Mesodermal cell (in vitro differentiated cells): ENCODE results near the gene KRTAP4-6.
A peak's percentile ranks its signal among the peaks of the same experiment; 100 is the strongest.
"Not testable (repeated sequence)": the region's sequence is repeated elsewhere in the genome, so short reads cannot be mapped to it uniquely, and the experiment has no call there.

ENCODE experiments used
- H3K27ac ChIP-seq: 2 replicates; pipeline ENCODE4 v1.7.0; 2013; ENCODE audit warnings: mild to moderate bottlenecking, low read depth, low read length, moderate library complexity; ENCODE audit not compliant: severe bottlenecking
- H3K36me3 ChIP-seq: 2 replicates; pipeline ENCODE4 v1.7.1; 2013; ENCODE audit warnings: mild to moderate bottlenecking, low read length, moderate library complexity; ENCODE audit not compliant: control insufficient read depth, insufficient read depth
- H3K4me1 ChIP-seq: one replicate; pipeline ENCODE4 v1.7.1; 2013; ENCODE audit warnings: mild to moderate bottlenecking, low read length; ENCODE audit not compliant: insufficient read depth, control insufficient read depth, poor library complexity, severe bottlenecking
- H3K4me3 ChIP-seq: 2 replicates; pipeline ENCODE4 v1.7.0; 2013; ENCODE audit warnings: low read length, control low read depth, mild to moderate bottlenecking; ENCODE audit not compliant: insufficient read depth, poor library complexity, severe bottlenecking; ENCODE audit errors: extremely low read depth
- H3K9me3 ChIP-seq: 2 replicates; pipeline ENCODE4 v1.7.1; 2013; ENCODE audit warnings: mild to moderate bottlenecking, low read length, moderate library complexity; ENCODE audit not compliant: control insufficient read depth
- WGBS, 2 experiments: methylation state at CpG; one replicate each; pipeline ENCODE4 v1.1.5; 2013; ENCODE audit warnings: missing lambda C conversion rate in 2 of 2; ENCODE audit not compliant: insufficient coverage in 2 of 2; 5-methylcytosine and 5-hydroxymethylcytosine counted together

The KRTAP4-6 gene

GRCh38 chr17:41168121-41168520 lies 27.8 kb upstream of the KRTAP4-6 start, which contains the start of gene KRTAP4-3:
Gene KRTAP4-3 (minus strand): TSS chr17:41168221. CDS start chr17:41168172, 49 bp downstream.
- 17% methylated on average over 1 of the region's 1 CpG; no CpG with 5 or more reads in 1 of the 2 experiments for WGBS, 2 experiments
- Histone ChIP-seq H3K4me1 (no peaks in the 10 kb centered on the region), H3K9me3 (no peaks in the 10 kb centered on the region), H3K27ac (no peak within 1 kb of the TSS), H3K36me3 (no peaks in the 10 kb centered on the region), H3K4me3 (no peak within 1 kb of the TSS)

GRCh38 chr17:41167561-41167960 lies 27.2 kb upstream of the KRTAP4-6 start:
- 69 to 91% methylated on average over 5 to 7 of the region's 7 CpGs for WGBS, 2 experiments
- H3K27ac ChIP-seq, result no peak overlapping the region
- H3K4me1 ChIP-seq, result no peaks in the 10 kb centered on the region
- no peaks in the 10 kb centered on the region for H3K36me3 ChIP-seq
- H3K9me3 ChIP-seq, result no peaks in the 10 kb centered on the region
- H3K4me3 ChIP-seq, result no peak overlapping the region

DNA sequence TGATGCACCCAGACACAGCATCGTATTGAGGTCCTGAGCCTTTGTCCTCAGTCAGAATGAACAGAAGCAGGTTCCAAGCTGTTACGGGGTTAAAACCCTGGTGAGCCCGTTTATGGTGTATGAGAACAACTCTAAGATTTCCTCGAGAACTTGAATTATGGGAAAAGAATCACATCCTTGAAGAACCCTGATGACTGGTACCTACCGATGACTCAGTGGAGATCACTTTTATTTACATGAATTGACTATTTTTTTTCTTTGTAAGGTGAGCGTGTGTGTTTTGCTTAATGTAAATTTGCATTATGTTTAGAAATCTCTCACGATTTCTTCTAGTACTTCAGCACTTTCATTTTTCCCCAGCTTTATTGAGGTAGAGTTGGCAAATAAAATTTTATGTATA lies 23.5 kb upstream of the KRTAP4-6 start:
- no peaks in the 10 kb centered on the region for H3K4me1 ChIP-seq
- no peaks in the 10 kb centered on the region for H3K36me3 ChIP-seq
- H3K9me3 ChIP-seq, result no peaks in the 10 kb centered on the region
- H3K4me3 ChIP-seq, result no peak overlapping the region
- WGBS, 2 experiments, result 81 to 90% methylated on average over 4 to 5 of the region's 7 CpGs
- H3K27ac ChIP-seq, result no peak overlapping the region

DNA sequence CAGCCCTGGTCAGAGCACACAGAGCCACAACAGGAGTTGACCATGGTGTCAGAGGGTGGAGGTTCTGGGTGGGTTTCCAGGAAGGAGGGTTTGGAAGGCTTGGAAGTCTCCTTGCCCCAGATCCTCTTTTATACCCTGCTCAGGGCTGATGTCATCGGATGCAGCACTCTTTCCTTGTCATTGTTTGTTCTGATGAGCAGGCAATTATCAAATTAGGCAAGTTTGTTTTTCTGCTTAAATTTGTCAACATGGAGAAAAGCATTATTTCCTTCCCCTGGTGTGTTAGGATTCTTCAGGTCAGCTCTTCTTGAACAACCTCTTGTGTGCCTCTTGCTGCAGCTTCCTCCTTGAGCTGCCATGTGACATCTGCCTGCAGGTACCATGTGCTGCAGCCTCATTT lies 20.3 kb upstream of the KRTAP4-6 start, which contains the start of gene KRTAP4-4:
KRTAP4-4 (minus strand) TSS at position 101 of the 400 bp plus-strand sequence; CDS start at position 44, 57 bp downstream.
- no peak within 1 kb of the TSS for H3K27ac ChIP-seq
- no peaks in the 10 kb centered on the region for H3K4me1 ChIP-seq
- no peaks in the 10 kb centered on the region for H3K9me3 ChIP-seq
- 100% methylated on average over 1 of the region's 1 CpG; no CpG with 5 or more reads in 1 of the 2 experiments for WGBS, 2 experiments
- no peaks in the 10 kb centered on the region for H3K36me3 ChIP-seq
- H3K4me3 ChIP-seq, result no peak within 1 kb of the TSS

DNA sequence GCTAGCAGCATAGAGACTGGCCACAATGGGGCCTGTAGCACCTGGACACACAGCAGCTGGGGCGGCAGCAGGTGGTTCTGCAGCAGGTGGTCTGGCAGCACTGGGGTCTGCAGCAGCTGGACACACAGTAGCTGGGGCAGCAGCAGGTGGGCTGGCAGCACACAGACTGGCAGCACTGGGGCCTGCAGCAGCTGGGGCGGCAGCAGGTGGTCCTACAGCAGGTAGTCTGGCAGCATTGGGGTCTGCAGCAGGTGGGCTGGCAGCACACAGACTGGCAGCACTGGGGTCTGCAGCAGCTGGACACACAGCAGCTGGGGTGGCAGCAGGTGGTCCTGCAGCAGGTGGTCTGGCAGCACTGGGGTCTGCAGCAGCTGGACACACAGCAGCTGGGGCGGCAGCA lies 19.8 kb upstream of the KRTAP4-6 start:
- H3K36me3 ChIP-seq, H3K27ac ChIP-seq: not testable (repeated sequence)
- WGBS, 2 experiments, result 82 to 85% methylated on average over 1 to 2 of the region's 3 CpGs

GRCh38 chr17:41153856-41154255 lies 13.5 kb upstream of the KRTAP4-6 start:
- no peaks in the 10 kb centered on the region for H3K36me3 ChIP-seq
- no peaks in the 10 kb centered on the region for H3K9me3 ChIP-seq
- peak overlapping the region; percentile 43 for H3K27ac ChIP-seq
- H3K4me1 ChIP-seq, result no peaks in the 10 kb centered on the region
- H3K4me3 ChIP-seq, result no peak overlapping the region
- 67 to 80% methylated on average over 1 of the region's 2 CpGs for WGBS, 2 experiments

More for the DNA sequence above, 19.8 kb upstream of the KRTAP4-6 start:
- H3K4me1 ChIP-seq, H3K9me3 ChIP-seq, H3K4me3 ChIP-seq: not testable (repeated sequence)

GRCh38 chr17:41151525-41151924 lies 11.2 kb upstream of the KRTAP4-6 start:
- H3K27ac ChIP-seq, result no peak overlapping the region
- WGBS, 2 experiments, result no CpG with 5 or more reads among the region's 2 CpGs
- no peaks in the 10 kb centered on the region for H3K9me3 ChIP-seq
- H3K36me3 ChIP-seq, result no peaks in the 10 kb centered on the region
- H3K4me1 ChIP-seq, result no peaks in the 10 kb centered on the region
- H3K4me3 ChIP-seq, result no peak overlapping the region

DNA sequence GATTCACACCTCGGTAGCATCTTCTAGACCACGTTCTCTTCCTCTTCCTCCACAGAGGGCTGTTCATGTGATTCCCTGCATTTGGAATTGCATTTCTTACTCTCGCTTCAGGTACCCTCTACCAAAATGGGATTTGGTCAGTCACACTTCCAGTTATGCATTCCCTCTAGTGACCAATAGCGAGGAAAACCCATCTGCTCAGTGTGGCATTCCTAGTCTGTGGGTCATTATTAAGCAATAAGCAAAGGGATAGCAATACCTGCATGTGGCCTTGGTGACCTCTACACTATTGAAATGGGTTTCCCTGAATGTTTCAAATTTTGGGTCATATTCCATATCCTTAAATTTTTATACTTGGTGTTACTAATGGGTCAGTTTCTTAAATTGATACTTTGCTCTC lies 9.7 kb upstream of the KRTAP4-6 start:
- Histone ChIP-seq H3K4me1 (no peaks in the 10 kb centered on the region), H3K4me3 (no peak overlapping the region), H3K9me3 (no peaks in the 10 kb centered on the region), H3K36me3 (no peaks in the 10 kb centered on the region), H3K27ac (no peak overlapping the region)
- 80 to 92% methylated on average over 3 of the region's 4 CpGs for WGBS, 2 experiments

- Histone ChIP-seq H3K36me3 (no peaks in the 10 kb centered on the region), H3K9me3 (no peaks in the 10 kb centered on the region), H3K27ac (no peak within 1 kb of the TSS), H3K4me3 (no peak within 1 kb of the TSS), H3K4me1 (no peaks in the 10 kb centered on the region)
- 60 to 86% methylated on average over 1 to 2 of the region's 2 CpGs for WGBS, 2 experiments
These were observed 9.3 kb upstream of the KRTAP4-6 start, which contains the start of gene KRTAP4-5 for GRCh38 chr17:41149652-41149985. Gene KRTAP4-5 (minus strand): TSS chr17:41149825. CDS start chr17:41149767, 58 bp downstream.

GRCh38 chr17:41148971-41149651 lies 8.8 kb upstream of the KRTAP4-6 start:
- not testable (repeated sequence) for H3K4me3 ChIP-seq, H3K4me1 ChIP-seq, H3K27ac ChIP-seq, H3K36me3 ChIP-seq, H3K9me3 ChIP-seq
- WGBS, 2 experiments, result 72 to 84% methylated on average over 3 to 9 of the region's 10 CpGs

- Histone ChIP-seq H3K4me3 (no peak overlapping the region), H3K27ac (no peak overlapping the region), H3K36me3 (no peaks in the 10 kb centered on the region), H3K4me1 (no peaks in the 10 kb centered on the region), H3K9me3 (no peaks in the 10 kb centered on the region)
- WGBS, 2 experiments, result 78 to 90% methylated on average over 1 to 2 of the region's 2 CpGs
These were observed 7.3 kb upstream of the KRTAP4-6 start for GRCh38 chr17:41147531-41148204.
